Epidermal melanocyte (primary cell): ENCODE results near the gene LIMA1.
"Not testable (repeated sequence)": the region's sequence is repeated elsewhere in the genome, so short reads cannot be mapped to it uniquely, and the experiment has no call there.

Source experiments
- DNase-seq: peaks from one replicate; pipeline ENCODE4 v3.0.0; 2011; ENCODE audit warnings: low spot score; ENCODE audit not compliant: insufficient read length

Gene LIMA1

DNA sequence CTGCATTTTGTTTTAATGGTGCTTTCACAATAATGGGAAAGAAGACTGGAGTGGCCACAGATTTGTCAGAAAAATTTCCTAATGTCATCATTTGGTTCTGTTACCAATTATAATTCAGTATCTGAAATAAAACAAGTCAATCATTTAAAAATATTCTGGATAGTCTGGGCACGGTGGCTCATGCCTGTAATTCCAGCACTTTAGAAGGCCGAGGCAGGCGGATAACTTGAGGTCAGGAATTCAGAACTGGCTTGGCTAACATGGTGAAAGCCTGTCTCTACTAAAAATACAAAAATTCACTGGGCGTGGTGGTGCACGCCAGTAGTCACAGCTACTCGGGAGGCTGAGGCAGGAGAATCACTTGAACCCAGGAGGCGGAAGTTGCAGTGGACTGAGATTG lies 4.0 kb upstream of the LIMA1 start:
- no peak for DNase-seq

DNA sequence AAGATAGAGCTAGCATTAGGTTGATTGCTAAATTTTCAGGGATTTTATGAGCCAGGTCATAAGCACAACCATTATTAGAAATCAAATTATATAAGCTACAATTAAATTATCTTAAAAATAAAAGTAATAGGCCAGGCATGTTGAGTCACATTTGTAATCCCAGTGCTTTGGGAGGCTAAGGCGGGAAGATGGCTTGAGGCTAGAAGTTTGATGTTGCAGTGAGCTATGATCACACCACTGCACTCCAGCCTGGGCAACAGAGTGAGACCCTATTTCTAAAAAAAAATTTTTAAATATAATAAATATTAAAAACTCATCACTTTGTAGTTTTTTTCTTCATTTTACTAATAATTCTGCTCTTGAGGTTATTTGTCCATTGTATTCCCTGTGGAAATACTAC lies 1.9 kb upstream of the LIMA1 start:
- no peak for DNase-seq

DNA sequence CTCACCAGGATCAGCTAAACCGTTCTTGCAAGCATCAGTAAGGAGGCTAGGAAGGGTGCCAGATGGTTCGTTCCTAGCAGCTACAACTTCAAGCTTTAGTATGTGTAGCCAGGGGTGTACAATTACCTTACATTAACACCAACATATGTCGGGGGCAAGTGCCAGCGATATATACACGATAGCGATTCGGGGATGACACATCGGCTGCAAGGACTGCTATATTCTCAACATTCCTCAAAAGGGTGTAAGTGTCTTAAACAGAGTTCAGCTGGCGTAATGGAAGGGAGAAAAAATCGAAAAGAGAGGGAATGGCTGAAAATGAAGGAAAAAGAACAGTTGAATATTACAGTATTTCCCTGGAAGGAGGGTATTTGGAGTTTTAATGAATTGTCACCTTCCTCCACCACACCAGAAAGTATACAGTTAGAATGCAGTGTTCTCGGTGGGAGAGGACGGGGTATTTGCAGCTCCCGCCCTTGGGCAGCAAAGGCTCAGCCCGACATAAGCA lies 545 bp downstream of the LIMA1 start:
- DNase-seq: peak; percentile 33

DNA sequence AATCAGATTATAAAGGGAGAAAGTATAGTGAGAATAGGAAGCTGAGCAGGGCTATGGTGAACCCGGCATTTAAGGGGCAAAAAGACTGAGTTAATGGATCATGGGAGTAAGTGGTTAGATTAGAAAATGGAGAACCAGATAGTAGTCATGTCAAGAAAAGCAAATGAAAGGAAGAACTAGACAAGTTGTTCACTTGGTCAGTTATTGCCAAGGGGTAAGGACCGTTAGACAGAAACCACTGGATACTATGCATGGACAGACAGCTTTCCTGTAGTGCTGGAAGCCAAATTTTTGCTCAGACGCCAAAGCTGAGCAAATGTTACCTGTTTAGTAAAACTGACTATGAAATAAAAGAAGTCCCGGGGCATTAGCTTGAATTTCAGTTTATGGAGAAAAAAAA lies 3.8 kb downstream of the LIMA1 start:
- no peak for DNase-seq

DNA sequence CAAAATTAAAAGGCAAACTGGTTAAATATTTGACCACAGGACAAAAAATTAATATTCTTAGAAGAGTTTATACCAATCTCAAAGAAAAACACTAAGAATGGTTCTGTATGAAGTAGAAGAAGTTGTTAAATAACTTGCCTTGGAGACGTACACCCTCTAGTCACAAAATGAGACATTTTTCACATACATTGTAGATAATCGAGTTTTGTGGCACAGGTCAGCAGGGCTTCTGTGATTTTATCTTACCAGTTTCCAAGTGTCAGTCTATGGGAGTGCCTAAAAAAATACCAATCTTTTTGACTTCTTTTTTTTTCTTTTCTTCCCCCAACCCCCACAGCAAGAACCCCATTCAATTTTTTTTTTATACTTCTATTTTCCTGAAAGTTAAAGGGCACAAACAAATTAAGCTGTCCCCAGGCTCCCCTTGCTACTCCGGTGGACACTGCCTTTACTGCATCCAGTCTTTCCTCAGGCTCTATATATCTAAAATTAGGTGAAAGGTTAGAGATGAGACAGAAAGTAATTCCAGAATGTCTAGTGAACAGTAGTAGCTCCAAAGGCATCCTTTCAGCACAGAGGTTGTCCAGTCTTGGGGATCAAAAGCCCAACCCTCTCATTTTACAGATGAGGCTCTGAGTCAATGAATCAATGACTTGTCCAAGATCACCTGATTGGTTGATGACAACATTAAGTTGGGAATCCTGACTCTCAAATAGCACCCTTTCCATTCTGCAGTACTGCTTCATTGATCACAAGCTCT lies 6.2 kb downstream of the LIMA1 start:
- no peak for DNase-seq

DNA sequence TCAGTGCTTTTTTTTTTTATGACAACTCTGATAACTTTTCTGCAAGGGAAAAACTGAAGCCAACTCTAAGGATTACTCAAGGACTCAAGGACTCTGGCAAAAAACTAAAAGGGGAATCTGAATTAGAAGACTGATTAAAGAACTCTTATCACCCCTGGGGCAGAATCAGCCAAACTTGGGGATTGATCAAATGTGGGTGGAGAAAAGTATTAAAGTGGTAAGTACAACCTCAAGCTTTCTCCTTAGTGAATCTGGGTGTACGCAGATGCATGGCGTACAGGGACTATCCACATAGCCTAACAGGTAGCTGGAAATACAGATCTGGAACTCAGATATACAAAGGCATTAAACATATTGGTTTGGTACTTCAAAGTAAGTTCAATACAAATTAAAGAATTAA lies 7.3 kb downstream of the LIMA1 start:
- DNase-seq: no peak

DNA sequence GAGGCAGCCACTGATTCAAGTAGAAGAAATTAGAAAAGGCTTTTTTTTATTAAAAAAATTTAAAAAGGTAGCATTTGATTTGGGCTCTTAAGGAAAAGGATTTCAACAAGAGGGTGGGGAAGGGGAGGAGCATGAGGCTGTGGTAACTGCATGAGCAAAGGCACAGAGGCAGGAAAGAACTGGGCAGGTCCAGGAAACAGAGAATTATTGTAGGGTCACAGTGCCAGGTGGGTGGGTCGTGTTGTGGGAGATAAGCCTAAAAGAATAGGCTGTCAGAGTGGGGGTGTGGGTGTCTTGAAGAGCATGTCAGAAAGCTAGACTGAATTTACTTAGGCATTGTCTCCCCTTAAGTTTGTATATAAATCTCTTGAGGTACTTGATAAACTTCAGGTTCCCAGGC lies 7.8 kb downstream of the LIMA1 start:
- no peak for DNase-seq

DNA sequence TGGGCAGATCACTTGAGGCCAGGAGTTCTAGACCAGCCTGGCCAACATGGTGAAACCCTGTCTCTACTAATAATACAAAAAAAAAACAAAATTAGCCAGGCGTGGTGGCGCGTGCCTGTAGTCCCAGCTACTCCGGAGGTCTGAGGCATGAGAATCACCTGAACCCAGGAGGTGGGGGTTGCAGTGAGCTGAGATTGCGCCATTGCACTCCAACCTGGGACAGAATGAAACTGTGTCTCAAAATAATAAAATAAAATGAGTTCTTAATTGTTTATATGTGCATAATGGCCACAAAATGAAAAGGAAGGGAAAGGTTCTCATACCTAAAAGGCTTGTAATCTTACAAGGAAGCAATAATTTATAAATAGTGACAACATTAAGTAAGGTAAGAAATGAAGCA lies 8.2 kb downstream of the LIMA1 start:
- DNase-seq: not testable (repeated sequence)

DNA sequence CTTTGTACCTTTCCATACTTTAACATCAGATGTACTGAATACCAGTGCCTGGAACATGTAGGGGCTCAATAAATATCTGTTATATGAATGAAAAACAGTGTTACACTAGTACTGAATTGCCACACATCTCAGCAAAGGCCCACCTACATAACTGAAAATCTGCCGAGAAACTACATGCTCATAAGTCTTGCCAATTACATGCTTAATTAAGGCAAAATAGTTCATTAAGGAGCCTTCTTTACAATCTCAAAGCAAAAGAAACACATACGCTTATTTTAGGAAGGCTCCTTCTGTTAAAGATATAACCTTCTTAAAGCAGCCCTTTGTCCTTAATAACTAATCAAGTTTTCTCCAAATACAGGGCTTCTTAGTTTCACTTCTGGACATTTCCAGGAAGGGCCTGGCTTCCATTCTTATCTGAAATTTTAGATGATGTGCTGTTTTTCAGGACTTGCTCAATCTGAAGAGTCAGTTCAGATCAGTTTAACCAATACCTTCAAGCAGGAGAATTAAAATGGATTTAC lies 11.5 kb downstream of the LIMA1 start:
- no peak for DNase-seq

DNA sequence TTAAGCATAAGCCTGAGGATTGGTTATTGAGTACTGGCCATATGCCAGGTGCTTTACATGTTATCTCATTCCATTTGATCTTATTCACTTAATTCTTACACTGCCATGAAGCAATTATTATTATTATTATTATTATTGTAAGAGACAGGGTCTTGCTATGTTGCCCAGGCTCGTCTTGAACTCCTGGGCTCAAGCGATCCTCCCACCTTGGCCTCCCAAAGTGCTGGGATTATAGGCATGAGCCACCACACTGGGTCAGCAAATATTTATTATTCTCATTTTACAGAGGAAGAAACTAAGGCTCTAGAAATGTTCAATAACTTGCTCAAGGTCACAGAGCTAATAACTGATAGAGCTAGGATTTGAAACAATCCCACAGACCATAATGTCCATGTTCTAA lies 14.8 kb downstream of the LIMA1 start:
- no peak for DNase-seq

DNA sequence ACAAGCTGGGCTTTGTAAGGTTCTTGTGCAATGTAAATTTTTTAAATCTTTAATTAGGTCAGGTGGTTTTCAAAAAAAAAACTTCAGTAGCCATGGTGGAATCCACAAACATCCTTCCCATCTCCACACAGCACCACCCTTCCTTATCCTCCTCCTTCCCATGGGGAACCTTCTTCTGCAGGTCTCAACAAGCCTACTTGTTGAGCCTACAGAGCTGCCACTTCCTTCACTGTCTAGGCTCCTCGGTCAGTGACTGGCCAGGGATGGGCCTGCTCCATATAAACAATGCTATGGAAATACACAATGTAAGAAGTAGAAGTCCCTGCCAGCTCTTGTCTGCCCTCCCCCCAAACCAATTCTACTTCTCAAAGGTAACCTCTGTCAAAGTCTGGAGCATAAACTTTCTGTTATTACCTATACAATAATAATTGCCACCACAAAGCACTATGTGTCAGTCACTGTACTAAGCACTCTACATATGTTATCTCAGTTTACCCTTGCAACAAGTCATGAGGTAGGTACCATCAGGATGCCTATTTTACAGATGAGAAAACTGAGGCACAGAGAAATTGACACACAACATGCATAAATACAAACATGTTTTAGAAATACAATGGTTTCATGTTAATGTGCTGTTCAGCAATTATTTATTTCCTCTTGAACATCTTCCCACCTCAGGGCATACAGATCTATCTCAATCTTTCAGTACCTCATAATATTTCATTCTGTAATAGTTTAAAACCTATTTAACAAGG lies 17.4 kb downstream of the LIMA1 start:
- no peak for DNase-seq

DNA sequence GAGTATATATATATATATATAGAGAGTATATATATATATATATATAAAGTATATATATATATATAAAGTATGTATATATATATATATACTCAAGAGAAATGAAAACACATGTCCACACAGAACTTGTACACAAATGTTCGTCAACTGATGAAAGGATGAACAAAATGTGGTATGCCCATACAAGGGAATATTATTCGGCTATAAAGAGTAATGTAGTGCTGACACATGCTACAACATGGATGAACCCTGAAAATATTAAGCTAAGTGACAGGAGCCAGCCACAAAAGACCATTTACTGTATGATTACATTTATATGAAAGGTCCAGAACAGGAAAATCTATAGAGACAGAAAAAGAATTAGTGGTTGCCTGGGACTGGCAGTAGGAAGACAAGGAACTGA lies 19.5 kb downstream of the LIMA1 start:
- no peak for DNase-seq

DNA sequence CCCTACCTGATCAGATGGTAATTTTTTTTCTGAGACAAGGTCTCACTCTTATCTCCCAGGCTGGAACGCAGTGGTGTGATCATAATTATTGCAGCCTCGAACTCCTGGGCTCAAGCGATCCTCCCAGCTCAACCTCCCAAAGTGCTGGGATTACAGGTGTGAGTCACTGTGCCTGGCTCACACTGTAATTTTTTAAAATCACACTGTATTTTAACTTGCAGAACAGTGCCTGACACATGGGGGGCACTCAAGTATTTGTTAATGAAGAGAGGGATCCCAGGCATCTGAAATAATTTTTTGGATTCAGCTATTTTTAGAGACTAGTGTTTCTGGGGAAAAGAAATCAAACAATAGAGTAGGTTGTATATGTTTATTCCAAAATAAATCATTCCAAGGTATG lies 21.7 kb downstream of the LIMA1 start:
- no peak for DNase-seq

DNA sequence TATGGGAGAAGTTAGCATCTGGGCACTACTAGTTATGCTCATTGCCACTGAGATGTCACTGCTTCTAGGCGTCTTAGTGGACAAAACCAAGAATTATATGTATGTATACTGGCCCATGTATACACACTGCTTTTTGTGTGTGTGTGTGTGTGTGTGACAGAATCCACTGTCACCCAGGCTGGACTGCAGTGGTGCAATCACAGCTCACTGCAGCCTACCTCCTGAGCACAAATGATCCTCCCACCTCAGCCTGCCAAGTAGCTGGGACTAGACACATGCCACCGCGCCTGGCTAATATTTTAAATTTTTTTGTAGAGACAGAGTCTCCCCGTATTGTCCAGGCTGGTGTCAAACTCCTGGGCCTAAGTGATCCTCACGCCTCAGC lies 25.2 kb downstream of the LIMA1 start:
- no peak for DNase-seq

DNA sequence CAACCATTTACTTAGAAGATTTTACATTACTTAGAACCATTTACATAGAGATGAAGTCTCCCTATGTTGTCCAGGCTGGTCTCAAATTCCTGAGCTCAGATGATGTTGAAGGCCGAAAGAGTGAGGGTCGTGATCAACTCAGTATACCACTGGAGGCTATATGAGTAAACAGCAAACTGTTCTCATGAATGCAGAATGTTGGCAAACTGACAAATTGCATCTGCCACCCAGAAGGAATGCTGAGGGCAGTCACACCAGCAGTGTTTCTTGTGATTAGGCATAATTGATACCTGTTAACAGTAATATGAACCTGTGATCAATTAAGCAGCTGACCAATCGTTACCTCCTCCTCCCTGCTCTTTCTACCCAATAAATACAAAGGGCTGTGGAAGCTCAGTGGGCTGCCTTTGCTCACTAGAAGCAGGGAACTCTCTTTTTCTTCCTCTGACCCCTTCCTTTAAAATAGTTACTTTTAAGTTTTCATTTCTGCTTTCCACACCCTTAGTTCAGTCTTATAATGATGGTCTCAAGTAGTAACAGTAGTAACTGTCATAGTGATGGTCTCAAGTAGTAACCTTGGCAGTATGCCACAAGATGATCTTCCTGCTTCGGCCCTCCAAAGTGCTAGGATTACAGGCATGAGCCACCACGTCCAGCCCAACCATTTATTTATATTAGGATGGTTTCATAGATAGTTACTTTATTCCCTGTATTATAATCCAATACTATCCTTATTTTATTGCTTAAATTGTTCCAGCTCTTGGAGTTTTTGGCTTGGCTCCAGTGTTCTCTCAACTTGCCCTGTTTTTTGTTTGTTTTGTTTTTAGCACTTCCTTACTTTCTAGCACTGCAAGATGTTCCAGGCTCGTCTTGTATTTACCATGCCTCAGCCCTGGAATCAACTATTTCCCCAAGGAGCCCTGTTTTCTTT lies 25.8 kb downstream of the LIMA1 start:
- DNase-seq: no peak

DNA sequence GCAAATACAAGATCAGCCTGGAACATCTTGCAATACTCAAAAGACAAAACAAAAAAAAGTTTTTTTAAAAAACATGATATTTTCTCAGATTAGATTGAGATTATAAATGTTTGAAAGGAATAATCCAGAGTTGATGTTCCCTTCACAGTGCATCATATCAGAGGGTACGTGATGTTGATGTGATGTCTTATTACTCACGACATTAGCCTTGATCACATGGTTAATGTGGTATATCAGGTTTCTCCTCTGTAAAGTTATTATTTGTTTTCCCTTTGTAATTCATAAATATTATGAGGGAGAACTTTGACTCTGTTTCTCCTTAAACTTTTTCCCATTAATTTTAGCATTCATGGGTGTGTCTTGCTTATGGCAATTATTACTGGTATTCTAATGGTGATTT lies 26.6 kb downstream of the LIMA1 start:
- DNase-seq: no peak

DNA sequence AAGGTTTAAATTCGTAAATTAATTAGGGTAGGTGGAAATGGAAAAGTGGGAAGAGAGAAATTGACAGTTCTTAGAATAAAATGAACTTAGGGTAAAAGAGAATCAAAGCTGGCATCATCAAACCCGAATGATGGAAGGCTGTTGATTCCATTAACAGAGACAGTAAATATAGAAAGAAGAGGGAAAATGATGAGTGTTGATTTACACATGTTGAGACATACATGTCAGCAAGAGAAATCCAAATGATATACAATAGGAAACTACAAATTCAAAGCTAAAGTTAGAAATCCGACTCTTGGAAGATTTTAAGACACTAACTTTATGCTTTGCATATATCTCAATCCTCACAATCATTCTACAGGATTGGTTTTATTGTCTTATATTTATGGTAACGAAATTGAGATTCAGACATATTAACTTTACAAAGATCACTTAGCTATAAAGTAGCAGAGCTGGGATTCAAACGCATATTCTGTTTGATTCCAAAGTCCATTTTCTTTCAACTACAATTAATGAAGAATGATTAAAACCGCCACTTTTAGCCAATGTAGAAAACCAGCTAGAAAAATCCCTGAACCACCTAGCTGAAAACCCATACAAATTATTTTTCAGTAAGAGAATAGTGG lies 30.2 kb downstream of the LIMA1 start:
- DNase-seq: no peak

DNA sequence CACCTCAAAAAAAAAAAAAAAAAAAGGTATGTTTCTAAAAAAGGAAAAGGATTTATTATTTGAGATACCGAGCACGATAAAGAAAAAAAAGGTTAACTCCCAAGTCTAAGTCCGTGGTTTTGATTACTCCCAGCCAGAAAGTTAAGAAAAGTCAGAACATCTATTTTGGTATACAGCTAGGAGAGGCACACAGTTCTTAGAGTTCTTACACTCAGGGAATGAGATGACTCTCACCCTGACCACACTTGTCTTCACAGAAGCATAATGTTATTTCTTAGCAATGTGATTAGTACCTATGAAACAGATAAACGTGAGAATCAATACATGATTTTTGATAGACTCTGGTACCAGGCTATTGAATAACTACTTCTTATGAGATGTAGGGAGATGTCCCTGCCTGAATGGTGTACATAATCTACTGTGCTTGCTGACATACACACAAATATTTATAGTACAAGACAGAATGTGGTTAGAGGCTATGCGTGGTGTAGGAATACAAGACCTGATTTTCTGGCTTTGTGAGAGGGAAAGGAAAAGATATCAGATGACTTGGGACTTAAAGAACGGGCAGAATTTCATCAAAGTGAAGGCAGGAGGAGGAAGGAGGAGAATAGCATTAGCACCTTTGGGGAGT lies 31.6 kb downstream of the LIMA1 start:
- no peak for DNase-seq

DNA sequence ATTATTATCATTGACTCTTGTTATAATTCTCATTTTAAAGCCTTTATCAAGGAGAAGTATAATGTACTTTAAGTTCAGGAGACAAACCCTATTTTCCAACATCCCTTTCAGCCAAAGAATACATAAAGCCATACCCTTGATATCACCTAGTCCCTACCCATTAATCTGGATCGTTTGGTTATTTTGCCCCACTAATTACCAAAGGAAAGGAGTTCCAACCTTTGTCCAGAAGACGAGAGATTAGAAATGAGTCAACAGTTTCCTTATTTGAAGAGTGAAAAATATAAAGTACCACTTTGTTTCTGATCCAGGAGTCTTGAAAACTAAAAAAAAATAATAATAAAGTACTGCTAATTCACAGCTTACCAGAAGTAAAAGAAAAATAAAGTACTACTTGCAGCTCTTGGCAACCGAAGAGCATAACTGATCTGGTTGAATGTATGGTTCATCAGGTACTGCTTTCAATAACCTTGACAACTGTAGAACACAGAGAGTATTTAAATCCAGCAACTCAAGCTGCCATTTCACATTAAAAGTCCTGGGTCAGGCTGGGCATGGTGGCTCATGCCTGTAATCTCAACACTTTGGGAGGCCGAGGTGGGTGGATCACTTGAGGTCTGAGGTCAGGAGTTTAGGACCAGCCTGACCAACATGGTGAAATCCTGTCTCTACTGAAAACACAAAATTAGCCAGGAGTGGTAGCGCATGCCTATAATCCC lies 33.7 kb downstream of the LIMA1 start:
- no peak for DNase-seq

DNA sequence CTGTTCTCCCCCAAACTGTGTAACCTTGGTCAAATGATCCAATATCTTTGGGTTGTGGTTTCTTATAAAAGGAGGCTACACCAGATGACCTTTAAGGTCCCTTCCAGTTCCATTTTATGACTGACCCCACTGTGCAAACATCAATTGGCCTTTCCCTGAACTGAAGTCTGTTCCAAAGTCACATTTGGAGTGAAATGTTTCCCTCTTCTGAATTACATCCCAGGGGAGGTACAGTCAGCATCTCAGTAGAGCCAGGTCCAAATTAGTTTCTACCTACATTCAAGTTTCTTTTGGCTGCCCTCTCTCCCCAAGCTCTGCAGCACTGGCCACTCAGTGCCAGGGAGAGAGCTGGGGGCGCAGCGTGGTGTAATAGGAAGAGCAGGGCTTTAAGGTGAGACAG lies 34.4 kb downstream of the LIMA1 start:
- no peak for DNase-seq
